HG02623 (cell line): ENCODE results near the gene SAP130.

ENCODE experiments used
- ATAC-seq: cut with Tn5 transposase; IDR thresholded peaks from one replicate; pipeline ENCODE4 v1.9.1; 2021; ENCODE audit warnings: moderate library complexity; ENCODE audit not compliant: unreplicated experiment

The SAP130 gene

DNA sequence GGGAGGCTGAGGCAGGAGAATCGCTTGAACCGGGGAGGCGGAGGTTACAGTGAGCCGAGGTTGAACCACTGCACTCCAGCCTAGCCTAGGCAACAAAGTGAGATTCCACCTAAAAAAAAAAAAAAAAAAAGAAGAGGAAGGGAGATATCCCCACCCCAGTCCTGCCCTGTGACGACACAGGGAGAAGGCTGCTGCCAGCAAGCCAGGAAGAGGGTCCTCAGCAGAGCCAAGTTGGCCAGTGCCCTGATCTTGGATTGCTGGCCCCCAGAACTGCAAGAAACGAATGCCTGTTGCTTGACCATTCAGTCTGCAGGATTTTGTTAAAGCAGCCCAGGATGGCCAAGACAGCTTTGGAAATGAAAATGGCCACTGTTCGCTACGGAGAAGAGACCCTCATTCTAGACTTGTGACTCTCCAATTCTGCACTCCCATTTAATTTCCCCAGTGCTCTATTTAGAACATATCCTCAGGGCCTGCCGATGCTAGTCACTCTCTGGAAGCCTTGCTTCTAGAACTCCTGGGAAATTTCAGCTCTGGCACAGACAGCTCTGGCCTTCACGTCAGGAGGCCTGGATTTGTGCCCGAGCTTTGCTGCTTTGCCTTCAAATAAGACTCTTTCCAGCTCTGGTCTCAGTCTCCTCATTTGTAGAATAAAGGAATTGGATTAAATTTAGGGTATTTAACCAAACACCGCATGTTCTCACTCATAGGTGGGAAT is 126.4 kb downstream of the SAP130 start:
- no peak for ATAC-seq

DNA sequence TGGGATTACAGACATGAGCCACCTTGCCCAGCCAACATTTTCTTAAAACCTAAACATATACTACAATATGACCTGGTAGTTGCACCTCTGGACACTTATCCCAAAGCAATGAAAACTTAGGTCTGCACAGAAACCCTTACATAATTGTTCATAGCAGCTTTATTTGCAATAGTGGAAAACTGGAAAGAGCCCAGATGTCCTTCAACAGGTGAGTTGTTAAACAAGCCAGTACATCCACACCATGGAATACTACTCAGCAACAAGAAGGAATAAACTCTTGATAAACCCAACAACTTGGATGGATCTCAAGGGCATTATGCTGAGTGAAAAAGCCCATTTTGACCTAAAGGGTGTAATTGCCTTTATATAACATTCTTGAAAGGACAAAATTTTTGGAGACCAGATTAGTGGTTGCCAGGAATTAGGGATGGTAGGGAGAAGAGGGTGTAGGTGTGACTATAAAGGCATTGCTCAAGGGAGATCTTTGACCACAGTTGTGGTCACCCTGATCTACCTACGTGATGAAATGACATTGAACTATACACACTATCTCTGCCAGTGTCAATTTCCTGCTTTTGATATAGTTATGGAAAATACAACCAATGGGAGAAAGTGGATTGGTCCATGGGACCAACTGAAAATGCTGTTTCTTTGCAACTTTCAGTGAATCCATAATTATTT is 130.2 kb downstream of the SAP130 start:
- ATAC-seq: no peak

GRCh38 chr2:127893494-127893893 is 134.4 kb downstream of the SAP130 start:
- no peak for ATAC-seq

DNA sequence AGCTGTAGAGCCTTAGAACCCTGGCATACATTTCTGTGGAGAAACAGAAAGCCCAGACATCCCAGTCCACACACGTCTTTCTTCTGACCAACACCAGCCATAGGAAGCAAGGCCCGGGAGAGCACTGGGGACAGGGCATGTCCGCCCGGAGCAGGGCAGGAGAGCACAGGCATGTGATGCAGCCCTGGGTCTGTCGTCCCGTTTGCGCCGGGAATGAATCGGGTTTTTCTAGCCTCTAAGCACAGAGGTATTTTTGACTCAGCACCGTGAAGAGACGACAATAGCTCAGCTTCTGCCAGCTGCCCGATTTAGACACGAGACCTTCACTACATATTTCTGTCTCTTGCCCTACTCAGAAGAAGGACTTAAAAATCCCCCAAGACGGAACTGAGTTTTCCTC is 134.8 kb downstream of the SAP130 start:
- ATAC-seq: no peak

DNA sequence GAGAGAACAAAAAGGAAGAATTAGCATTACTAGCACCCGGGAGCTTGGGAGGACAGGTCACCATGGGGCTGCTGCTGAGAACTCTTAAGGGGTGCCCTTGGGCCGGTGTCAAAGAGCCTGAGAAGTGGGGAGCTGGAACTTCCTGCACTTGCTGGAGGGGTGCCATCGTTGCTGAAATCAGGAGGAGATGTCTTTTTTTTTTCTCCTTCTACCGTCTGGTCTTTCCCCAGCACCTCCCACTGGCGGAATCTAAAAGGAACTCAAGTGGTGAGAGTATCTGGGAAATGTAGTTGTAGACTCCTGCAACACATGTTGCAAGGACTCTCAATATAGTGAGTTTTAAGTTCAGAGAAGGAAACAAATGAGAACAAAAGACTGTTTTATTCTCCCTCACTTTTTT is 136.0 kb downstream of the SAP130 start:
- no peak for ATAC-seq
